ENCODE measurements around the gene APOBEC3G. TPM values are rescaled to one million over a fixed set of nuclear protein-coding genes. Genes with fewer than 3 reads are reported as not detected.

The APOBEC3G gene
- total and polyA plus RNA-seq, 10 of the 15 experiments (the other 5 are each of a cell fraction or from before 2014, with no cell fraction given) = 103 to 232 (median 152) TPM

GRCh38 chr22:39129081-39129480, 52.0 kb downstream of the APOBEC3G start:
- ChIA-PET RAD21 (ENCODE audit: unreplicated experiment) (interaction anchor here (0.6 kb wide), 1 partner anchor 42 kb away, joined by 3 read pairs; no protein-coding TSS in a partner anchor), CTCF (no interaction called here), SMC1A (ENCODE audit: uncharacterized antibody, unreplicated experiment) (interaction anchor here (1.5 kb wide), 1 partner anchor 11 kb away, joined by 4 read pairs; no protein-coding TSS in a partner anchor), POLR2A (interaction anchor here (1.1 kb wide), 1 partner anchor 255 kb away, joined by 5 read pairs; no protein-coding TSS in a partner anchor)
- Histone ChIP-seq H4K20me1 (ENCODE audit: control insufficient read depth, insufficient read depth) (no peaks in the 10 kb centered on the region), H3K9me3 (replicated peaks; ENCODE audit: control insufficient read depth, insufficient read depth, low read length) (no peaks in the 10 kb centered on the region), H3K27me3 (replicated peaks in 1 of 2; ENCODE audit: control insufficient read depth in 2 of 2, insufficient read depth in 2 of 2, low read length in 1 of 2) (no peaks in the 10 kb centered on the region), H2AFZ (ENCODE audit: control insufficient read depth, low read depth, low read length) (no peak overlapping the region), H3K9ac (ENCODE audit: control insufficient read depth, insufficient read depth, low read length) (no peak overlapping the region), H3K79me2 (ENCODE audit: control insufficient read depth, insufficient read depth, low read length) (no peaks in the 10 kb centered on the region), H3K4me2 (ENCODE audit: control insufficient read depth, insufficient read depth) (no peak overlapping the region), H3K4me1 (ENCODE audit: control insufficient read depth, insufficient read depth, low read length) (no peaks in the 10 kb centered on the region), H3K4me3 (no peak overlapping the region), H3K36me3 (ENCODE audit: control insufficient read depth in 2 of 2, insufficient read depth in 2 of 2, low read length in 1 of 2) (no peaks in the 10 kb centered on the region; a peak in 1 of 4 replicates), H3K27ac (ENCODE audit: control insufficient read depth, insufficient read depth) (no peak overlapping the region)
- ATAC-seq (no peak), FAIRE-seq (no peak), DNase-seq (ENCODE audit: low read depth, low spot score) (no peak)
- in situ Hi-C loops (cut with MboI) (loop anchor here (10.0 kb wide), 1 partner anchor 364 kb away; no protein-coding TSS in a partner anchor), intact Hi-C loops (cut with micrococcal nuclease; ENCODE audit: unreplicated experiment) (loop anchor here (10.0 kb wide), 1 partner anchor 364 kb away; no protein-coding TSS in a partner anchor)
- TF ChIP-seq CEBPB (IDR thresholded peaks at IDR 0.05; ENCODE audit: borderline replicate concordance in 1 of 2, low read depth in 2 of 2, low read length in 2 of 2) = no peak
- no peak for TF ChIP-seq NFIC (IDR thresholded peaks at IDR 0.05; ENCODE audit: low read depth, low read length)
- no peak for TF ChIP-seq POU2F2 (IDR thresholded peaks at IDR 0.05; ENCODE audit: borderline replicate concordance, low read depth, low read length)
- TF ChIP-seq GATAD2B (conservative IDR thresholded peaks at IDR 0.05; ENCODE audit: low read depth) = no peak
- no peak for TF ChIP-seq YBX1 (IDR thresholded peaks at IDR 0.05)
- WGBS (ENCODE audit: insufficient coverage, insufficient replicate concordance, low lambda C conversion rate, missing lambda C conversion rate) = 89% methylated on average over 2 of the region's 4 CpGs
- BruUV-seq (replicated peaks) = no TSS peak

GRCh38 chr22:39129746-39130145, 52.7 kb downstream of the APOBEC3G start:
- DNase-seq (ENCODE audit: low read depth, low spot score) (no peak), FAIRE-seq (no peak), ATAC-seq (no peak)
- in situ Hi-C loops (cut with MboI) = loop anchor here (10.0 kb wide), 1 partner anchor 365 kb away; no protein-coding TSS in a partner anchor
- Histone ChIP-seq H3K36me3 (ENCODE audit: control insufficient read depth in 2 of 2, insufficient read depth in 2 of 2, low read length in 1 of 2) (no peaks in the 10 kb centered on the region; a peak in 1 of 4 replicates), H3K9ac (ENCODE audit: control insufficient read depth, insufficient read depth, low read length) (no peak overlapping the region), H3K4me2 (ENCODE audit: control insufficient read depth, insufficient read depth) (no peak overlapping the region), H3K79me2 (ENCODE audit: control insufficient read depth, insufficient read depth, low read length) (no peaks in the 10 kb centered on the region), H4K20me1 (ENCODE audit: control insufficient read depth, insufficient read depth) (no peaks in the 10 kb centered on the region), H3K27ac (ENCODE audit: control insufficient read depth, insufficient read depth) (no peak overlapping the region), H3K27me3 (replicated peaks in 1 of 2; ENCODE audit: control insufficient read depth in 2 of 2, insufficient read depth in 2 of 2, low read length in 1 of 2) (no peaks in the 10 kb centered on the region), H3K4me1 (ENCODE audit: control insufficient read depth, insufficient read depth, low read length) (no peaks in the 10 kb centered on the region), H3K4me3 (no peak overlapping the region), H3K9me3 (replicated peaks; ENCODE audit: control insufficient read depth, insufficient read depth, low read length) (no peaks in the 10 kb centered on the region), H2AFZ (ENCODE audit: control insufficient read depth, low read depth, low read length) (no peak overlapping the region)
- ChIA-PET POLR2A (no interaction called here), CTCF (no interaction called here), RAD21 (ENCODE audit: unreplicated experiment) (interaction anchor here (0.6 kb wide), 1 partner anchor 41 kb away, joined by 3 read pairs; no protein-coding TSS in a partner anchor), SMC1A (ENCODE audit: uncharacterized antibody, unreplicated experiment) (no interaction called here)
- no TSS peak for BruUV-seq (replicated peaks)
- intact Hi-C loops (cut with micrococcal nuclease; ENCODE audit: unreplicated experiment) = loop anchor here (10.0 kb wide), 1 partner anchor 365 kb away; no protein-coding TSS in a partner anchor
- WGBS (ENCODE audit: insufficient coverage, insufficient replicate concordance, low lambda C conversion rate, missing lambda C conversion rate) = 75% methylated on average over 9 of the region's 9 CpGs
- TF ChIP-seq PRDM15 (CRISPR knock-in tag; IDR thresholded peaks at IDR 0.05) (no peak), NR2C2 (IDR thresholded peaks at IDR 0.05; ENCODE audit: borderline replicate concordance, control insufficient read depth, insufficient read length, low read depth) (no peak), FOXM1 (IDR thresholded peaks at IDR 0.05; ENCODE audit: low read depth, low read length) (no peak), FOXK2 (IDR thresholded peaks at IDR 0.05) (no peak), ELK1 (IDR thresholded peaks at IDR 0.05; ENCODE audit: low read depth, low read length) (no peak), NFIC (IDR thresholded peaks at IDR 0.05; ENCODE audit: low read depth, low read length) (no peak), IRF4 (IDR thresholded peaks at IDR 0.05; ENCODE audit: low read depth, low read length) (no peak), SIN3A (IDR thresholded peaks at IDR 0.05; ENCODE audit: low read depth, low read length) (no peak)
